ENCODE measurements around the gene PISD.
A peak's percentile ranks its signal among the peaks of the same experiment; 100 is the strongest.

PISD gene

DNA sequence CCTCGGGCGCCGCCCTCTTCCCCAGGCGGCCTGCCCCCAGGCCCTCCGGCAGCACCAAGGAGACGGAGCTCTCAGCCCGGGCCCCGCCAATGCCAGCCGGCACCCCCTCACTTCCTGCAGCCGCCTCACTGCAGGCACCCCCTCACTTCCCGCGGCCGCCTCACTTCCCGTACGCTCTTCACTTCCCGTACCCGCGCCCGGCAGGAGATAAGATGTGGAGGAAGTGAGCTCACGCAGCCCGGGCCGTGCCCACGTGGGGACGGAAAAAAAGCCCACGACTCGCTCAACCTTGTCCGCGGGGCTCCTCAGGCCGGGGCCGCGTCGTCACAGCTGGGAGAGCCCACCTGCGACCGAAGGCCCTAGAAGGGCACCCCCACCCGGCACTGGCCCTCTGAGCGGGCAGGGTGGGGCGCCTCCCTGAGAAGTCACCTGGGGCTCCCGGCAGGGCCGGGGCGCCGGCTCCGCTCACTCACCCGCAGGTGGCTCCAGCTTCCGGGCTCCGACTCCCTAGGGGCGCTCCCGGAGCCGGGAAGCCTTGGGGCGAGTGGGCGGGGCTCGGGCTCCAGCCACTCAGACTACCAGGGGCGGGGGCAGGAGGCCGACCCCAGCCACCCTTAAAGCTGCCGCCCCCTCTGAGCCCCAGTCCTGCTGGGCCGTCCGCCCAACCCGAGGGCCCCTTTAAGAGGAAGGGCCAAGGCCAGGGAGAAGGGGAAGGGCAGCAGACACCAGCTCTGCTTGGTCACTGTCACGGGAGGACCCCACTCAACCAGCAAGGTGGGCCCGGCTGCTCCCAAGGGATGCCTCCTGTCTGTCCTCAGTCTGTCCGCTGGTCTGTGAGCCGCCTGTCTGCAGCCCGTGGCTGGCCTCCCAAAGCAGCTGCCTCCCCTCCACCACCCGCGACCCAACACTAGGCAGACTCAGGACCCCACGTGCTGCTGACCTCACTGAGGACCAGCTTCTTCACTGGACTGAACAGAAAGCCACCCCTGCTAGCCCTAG lies 31.4 kb downstream of the PISD start (continued):
- peak; percentile 51 for TF ChIP-seq ZXDB (tag by site-specific recombination; IDR thresholded peaks at IDR 0.05)
- TF ChIP-seq ZNF600 (tag by site-specific recombination; IDR thresholded peaks at IDR 0.05): no peak
- TF ChIP-seq, protein P1, sequence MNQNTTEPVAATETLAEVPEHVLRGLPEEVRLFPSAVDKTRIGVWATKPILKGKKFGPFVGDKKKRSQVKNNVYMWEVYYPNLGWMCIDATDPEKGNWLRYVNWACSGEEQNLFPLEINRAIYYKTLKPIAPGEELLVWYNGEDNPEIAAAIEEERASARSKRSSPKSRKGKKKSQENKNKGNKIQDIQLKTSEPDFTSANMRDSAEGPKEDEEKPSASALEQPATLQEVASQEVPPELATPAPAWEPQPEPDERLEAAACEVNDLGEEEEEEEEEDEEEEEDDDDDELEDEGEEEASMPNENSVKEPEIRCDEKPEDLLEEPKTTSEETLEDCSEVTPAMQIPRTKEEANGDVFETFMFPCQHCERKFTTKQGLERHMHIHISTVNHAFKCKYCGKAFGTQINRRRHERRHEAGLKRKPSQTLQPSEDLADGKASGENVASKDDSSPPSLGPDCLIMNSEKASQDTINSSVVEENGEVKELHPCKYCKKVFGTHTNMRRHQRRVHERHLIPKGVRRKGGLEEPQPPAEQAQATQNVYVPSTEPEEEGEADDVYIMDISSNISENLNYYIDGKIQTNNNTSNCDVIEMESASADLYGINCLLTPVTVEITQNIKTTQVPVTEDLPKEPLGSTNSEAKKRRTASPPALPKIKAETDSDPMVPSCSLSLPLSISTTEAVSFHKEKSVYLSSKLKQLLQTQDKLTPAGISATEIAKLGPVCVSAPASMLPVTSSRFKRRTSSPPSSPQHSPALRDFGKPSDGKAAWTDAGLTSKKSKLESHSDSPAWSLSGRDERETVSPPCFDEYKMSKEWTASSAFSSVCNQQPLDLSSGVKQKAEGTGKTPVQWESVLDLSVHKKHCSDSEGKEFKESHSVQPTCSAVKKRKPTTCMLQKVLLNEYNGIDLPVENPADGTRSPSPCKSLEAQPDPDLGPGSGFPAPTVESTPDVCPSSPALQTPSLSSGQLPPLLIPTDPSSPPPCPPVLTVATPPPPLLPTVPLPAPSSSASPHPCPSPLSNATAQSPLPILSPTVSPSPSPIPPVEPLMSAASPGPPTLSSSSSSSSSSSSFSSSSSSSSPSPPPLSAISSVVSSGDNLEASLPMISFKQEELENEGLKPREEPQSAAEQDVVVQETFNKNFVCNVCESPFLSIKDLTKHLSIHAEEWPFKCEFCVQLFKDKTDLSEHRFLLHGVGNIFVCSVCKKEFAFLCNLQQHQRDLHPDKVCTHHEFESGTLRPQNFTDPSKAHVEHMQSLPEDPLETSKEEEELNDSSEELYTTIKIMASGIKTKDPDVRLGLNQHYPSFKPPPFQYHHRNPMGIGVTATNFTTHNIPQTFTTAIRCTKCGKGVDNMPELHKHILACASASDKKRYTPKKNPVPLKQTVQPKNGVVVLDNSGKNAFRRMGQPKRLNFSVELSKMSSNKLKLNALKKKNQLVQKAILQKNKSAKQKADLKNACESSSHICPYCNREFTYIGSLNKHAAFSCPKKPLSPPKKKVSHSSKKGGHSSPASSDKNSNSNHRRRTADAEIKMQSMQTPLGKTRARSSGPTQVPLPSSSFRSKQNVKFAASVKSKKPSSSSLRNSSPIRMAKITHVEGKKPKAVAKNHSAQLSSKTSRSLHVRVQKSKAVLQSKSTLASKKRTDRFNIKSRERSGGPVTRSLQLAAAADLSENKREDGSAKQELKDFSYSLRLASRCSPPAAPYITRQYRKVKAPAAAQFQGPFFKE (tag by site-specific recombination; IDR thresholded peaks at IDR 0.05; ENCODE audit: borderline replicate concordance): no peak
- TF ChIP-seq, protein P2, sequence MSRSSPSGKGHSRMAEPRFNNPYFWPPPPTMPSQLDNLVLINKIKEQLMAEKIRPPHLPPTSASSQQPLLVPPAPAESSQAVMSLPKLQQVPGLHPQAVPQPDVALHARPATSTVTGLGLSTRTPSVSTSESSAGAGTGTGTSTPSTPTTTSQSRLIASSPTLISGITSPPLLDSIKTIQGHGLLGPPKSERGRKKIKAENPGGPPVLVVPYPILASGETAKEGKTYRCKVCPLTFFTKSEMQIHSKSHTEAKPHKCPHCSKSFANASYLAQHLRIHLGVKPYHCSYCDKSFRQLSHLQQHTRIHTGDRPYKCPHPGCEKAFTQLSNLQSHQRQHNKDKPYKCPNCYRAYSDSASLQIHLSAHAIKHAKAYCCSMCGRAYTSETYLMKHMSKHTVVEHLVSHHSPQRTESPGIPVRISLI (tag by site-specific recombination; IDR thresholded peaks at IDR 0.05): peak; percentile 96
- TF ChIP-seq ZNF341 (tag by site-specific recombination; IDR thresholded peaks at IDR 0.05; ENCODE audit: low read depth): no peak
- TF ChIP-seq ZNF223 (tag by site-specific recombination; IDR thresholded peaks at IDR 0.05): peak; percentile 96
- TF ChIP-seq KLF16 (tag by site-specific recombination; IDR thresholded peaks at IDR 0.05): peak; percentile 54
- TF ChIP-seq ZNF140 (tag by site-specific recombination; IDR thresholded peaks at IDR 0.05): no peak
- TF ChIP-seq, protein P3, sequence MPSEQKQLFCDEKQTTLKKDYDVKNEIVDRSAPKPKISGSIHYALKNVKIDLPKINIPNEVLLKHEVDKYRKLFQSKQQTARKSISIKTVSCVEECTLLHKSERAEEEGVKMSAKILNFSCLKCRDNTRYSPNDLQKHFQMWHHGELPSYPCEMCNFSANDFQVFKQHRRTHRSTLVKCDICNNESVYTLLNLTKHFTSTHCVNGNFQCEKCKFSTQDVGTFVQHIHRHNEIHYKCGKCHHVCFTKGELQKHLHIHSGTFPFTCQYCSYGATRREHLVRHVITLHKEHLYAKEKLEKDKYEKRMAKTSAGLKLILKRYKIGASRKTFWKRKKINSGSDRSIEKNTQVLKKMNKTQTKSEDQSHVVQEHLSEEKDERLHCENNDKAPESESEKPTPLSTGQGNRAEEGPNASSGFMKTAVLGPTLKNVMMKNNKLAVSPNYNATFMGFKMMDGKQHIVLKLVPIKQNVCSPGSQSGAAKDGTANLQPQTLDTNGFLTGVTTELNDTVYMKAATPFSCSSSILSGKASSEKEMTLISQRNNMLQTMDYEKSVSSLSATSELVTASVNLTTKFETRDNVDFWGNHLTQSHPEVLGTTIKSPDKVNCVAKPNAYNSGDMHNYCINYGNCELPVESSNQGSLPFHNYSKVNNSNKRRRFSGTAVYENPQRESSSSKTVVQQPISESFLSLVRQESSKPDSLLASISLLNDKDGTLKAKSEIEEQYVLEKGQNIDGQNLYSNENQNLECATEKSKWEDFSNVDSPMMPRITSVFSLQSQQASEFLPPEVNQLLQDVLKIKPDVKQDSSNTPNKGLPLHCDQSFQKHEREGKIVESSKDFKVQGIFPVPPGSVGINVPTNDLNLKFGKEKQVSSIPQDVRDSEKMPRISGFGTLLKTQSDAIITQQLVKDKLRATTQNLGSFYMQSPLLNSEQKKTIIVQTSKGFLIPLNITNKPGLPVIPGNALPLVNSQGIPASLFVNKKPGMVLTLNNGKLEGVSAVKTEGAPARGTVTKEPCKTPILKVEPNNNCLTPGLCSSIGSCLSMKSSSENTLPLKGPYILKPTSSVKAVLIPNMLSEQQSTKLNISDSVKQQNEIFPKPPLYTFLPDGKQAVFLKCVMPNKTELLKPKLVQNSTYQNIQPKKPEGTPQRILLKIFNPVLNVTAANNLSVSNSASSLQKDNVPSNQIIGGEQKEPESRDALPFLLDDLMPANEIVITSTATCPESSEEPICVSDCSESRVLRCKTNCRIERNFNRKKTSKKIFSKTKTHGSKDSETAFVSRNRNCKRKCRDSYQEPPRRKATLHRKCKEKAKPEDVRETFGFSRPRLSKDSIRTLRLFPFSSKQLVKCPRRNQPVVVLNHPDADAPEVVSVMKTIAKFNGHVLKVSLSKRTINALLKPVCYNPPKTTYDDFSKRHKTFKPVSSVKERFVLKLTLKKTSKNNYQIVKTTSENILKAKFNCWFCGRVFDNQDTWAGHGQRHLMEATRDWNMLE (tag by site-specific recombination; conservative IDR thresholded peaks at IDR 0.05; ENCODE audit: low read depth): no peak
- no peak for TF ChIP-seq ZNF707 (tag by site-specific recombination; IDR thresholded peaks at IDR 0.05)
- no peak for TF ChIP-seq ZNF10 (tag by site-specific recombination; IDR thresholded peaks at IDR 0.05)
- no peak for TF ChIP-seq ZNF133 (tag by site-specific recombination; IDR thresholded peaks at IDR 0.05)
- TF ChIP-seq, protein P4, sequence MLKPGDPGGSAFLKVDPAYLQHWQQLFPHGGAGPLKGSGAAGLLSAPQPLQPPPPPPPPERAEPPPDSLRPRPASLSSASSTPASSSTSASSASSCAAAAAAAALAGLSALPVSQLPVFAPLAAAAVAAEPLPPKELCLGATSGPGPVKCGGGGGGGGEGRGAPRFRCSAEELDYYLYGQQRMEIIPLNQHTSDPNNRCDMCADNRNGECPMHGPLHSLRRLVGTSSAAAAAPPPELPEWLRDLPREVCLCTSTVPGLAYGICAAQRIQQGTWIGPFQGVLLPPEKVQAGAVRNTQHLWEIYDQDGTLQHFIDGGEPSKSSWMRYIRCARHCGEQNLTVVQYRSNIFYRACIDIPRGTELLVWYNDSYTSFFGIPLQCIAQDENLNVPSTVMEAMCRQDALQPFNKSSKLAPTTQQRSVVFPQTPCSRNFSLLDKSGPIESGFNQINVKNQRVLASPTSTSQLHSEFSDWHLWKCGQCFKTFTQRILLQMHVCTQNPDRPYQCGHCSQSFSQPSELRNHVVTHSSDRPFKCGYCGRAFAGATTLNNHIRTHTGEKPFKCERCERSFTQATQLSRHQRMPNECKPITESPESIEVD (tag by site-specific recombination; IDR thresholded peaks at IDR 0.05): no peak
- TF ChIP-seq GLIS1 (tag by site-specific recombination; IDR thresholded peaks at IDR 0.05): peak; percentile 84
- TF ChIP-seq ZNF311 (tag by site-specific recombination; IDR thresholded peaks at IDR 0.05; ENCODE audit: borderline replicate concordance): no peak
- peak; percentile 33; the same call in 1 of the 2 replicates for TF ChIP-seq KLF1 (tag by site-specific recombination; IDR thresholded peaks at IDR 0.05)
- TF ChIP-seq SCRT1 (tag by site-specific recombination; IDR thresholded peaks at IDR 0.05; ENCODE audit: borderline replicate concordance): no peak
- TF ChIP-seq ZNF629 (tag by site-specific recombination; IDR thresholded peaks at IDR 0.05): peak; percentile 54; the same call in 1 of the 2 replicates
- no peak for TF ChIP-seq ZNF16 (tag by site-specific recombination; IDR thresholded peaks at IDR 0.05; ENCODE audit: low read depth)
- no peak for TF ChIP-seq OVOL3 (tag by site-specific recombination; IDR thresholded peaks at IDR 0.05)
- TF ChIP-seq, protein P5, sequence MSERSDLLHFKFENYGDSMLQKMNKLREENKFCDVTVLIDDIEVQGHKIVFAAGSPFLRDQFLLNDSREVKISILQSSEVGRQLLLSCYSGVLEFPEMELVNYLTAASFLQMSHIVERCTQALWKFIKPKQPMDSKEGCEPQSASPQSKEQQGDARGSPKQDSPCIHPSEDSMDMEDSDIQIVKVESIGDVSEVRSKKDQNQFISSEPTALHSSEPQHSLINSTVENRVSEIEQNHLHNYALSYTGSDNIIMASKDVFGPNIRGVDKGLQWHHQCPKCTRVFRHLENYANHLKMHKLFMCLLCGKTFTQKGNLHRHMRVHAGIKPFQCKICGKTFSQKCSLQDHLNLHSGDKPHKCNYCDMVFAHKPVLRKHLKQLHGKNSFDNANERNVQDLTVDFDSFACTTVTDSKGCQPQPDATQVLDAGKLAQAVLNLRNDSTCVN (tag by site-specific recombination; optimal IDR thresholded peaks at IDR 0.05): peak; percentile 73
